ENCODE measurements around the gene CLCN7. TPM values are rescaled to one million over a fixed set of nuclear protein-coding genes. Genes with fewer than 3 reads are reported as not detected.
"Not testable (repeated sequence)": the region's sequence is repeated elsewhere in the genome, so short reads cannot be mapped to it uniquely, and the experiment has no call there.

Gene CLCN7
- total RNA-seq, 1 donor from 2014 or later, result 45.3 TPM

- no peak for DNase-seq
- peaks cover 48% of the 10 kb centered on the region for H3K36me3 ChIP-seq
- no peaks in the 10 kb centered on the region for H3K9me3 ChIP-seq (replicated peaks)
- TF ChIP-seq CTCF (IDR thresholded peaks at IDR 0.05; ENCODE audit: borderline replicate concordance), result no peak
- no peak overlapping the region for H3K4me3 ChIP-seq
- intact Hi-C loops (cut with micrococcal nuclease), result no loop called here
- H3K27me3 ChIP-seq (ENCODE audit: low read depth), result no peaks in the 10 kb centered on the region
- no peaks in the 10 kb centered on the region for H3K4me1 ChIP-seq
- H3K27ac ChIP-seq (replicated peaks), result no peak overlapping the region
These were observed 29.9 kb downstream of the CLCN7 start for GRCh38 chr16:1444730-1445517.

GRCh38 chr16:1443980-1444729, 30.7 kb downstream of the CLCN7 start, which contains the start of gene CCDC154:
CCDC154 (minus strand) TSS chr16:1444556; CDS start chr16:1444322, 234 bp downstream.
- no peaks in the 10 kb centered on the region for H3K4me1 ChIP-seq
- intact Hi-C loops (cut with micrococcal nuclease), result no loop called here
- no peak for TF ChIP-seq CTCF (IDR thresholded peaks at IDR 0.05; ENCODE audit: borderline replicate concordance)
- no peaks in the 10 kb centered on the region for H3K9me3 ChIP-seq (replicated peaks)
- no peak within 1 kb of the TSS for H3K27ac ChIP-seq (replicated peaks)
- H3K4me3 ChIP-seq, result no peak within 1 kb of the TSS
- H3K27me3 ChIP-seq (ENCODE audit: low read depth), result no peaks in the 10 kb centered on the region
- no peak for DNase-seq
- peaks cover 40% of the 10 kb centered on the region for H3K36me3 ChIP-seq

GRCh38 chr16:1443403-1443973, 31.3 kb downstream of the CLCN7 start:
- intact Hi-C loops (cut with micrococcal nuclease), result no loop called here
- H3K4me3 ChIP-seq, result no peak overlapping the region
- H3K27ac ChIP-seq (replicated peaks), result no peak overlapping the region
- H3K36me3 ChIP-seq, result peaks cover 33% of the 10 kb centered on the region
- no peaks in the 10 kb centered on the region for H3K4me1 ChIP-seq
- TF ChIP-seq CTCF (IDR thresholded peaks at IDR 0.05; ENCODE audit: borderline replicate concordance), result no peak
- H3K27me3 ChIP-seq (ENCODE audit: low read depth), result no peaks in the 10 kb centered on the region
- no peaks in the 10 kb centered on the region for H3K9me3 ChIP-seq (replicated peaks)
- no peak for DNase-seq

- peaks cover 25% of the 10 kb centered on the region for H3K36me3 ChIP-seq
- H3K4me3 ChIP-seq, result no peak overlapping the region
- no peak for DNase-seq
- H3K4me1 ChIP-seq, result no peaks in the 10 kb centered on the region
- TF ChIP-seq CTCF (IDR thresholded peaks at IDR 0.05; ENCODE audit: borderline replicate concordance), result no peak
- H3K27ac ChIP-seq (replicated peaks), result no peak overlapping the region
- no peaks in the 10 kb centered on the region for H3K27me3 ChIP-seq (ENCODE audit: low read depth)
- intact Hi-C loops (cut with micrococcal nuclease), result no loop called here
- H3K9me3 ChIP-seq (replicated peaks), result no peaks in the 10 kb centered on the region
These were observed 32.1 kb downstream of the CLCN7 start for GRCh38 chr16:1442697-1443096.

GRCh38 chr16:1441391-1441829, 33.4 kb downstream of the CLCN7 start:
- H3K27me3 ChIP-seq (ENCODE audit: low read depth), result no peaks in the 10 kb centered on the region
- H3K4me1 ChIP-seq, result no peaks in the 10 kb centered on the region
- no peak overlapping the region for H3K27ac ChIP-seq (replicated peaks)
- no peaks in the 10 kb centered on the region for H3K9me3 ChIP-seq (replicated peaks)
- intact Hi-C loops (cut with micrococcal nuclease), result no loop called here
- no peak for TF ChIP-seq CTCF (IDR thresholded peaks at IDR 0.05; ENCODE audit: borderline replicate concordance)
- no peak overlapping the region for H3K4me3 ChIP-seq
- peaks cover 13% of the 10 kb centered on the region for H3K36me3 ChIP-seq
- DNase-seq, result no peak

GRCh38 chr16:1439699-1440074, 35.1 kb downstream of the CLCN7 start:
- intact Hi-C loops (cut with micrococcal nuclease); DNase-seq; H3K27me3 ChIP-seq (ENCODE audit: low read depth); H3K27ac ChIP-seq (replicated peaks); H3K9me3 ChIP-seq (replicated peaks); H3K36me3 ChIP-seq; H3K4me3 ChIP-seq; H3K4me1 ChIP-seq: not testable (repeated sequence)
